Astrocyte (in vitro differentiated cells and primary cell): ENCODE results near the gene EPB41L4B.

Experiments used
- CTCF ChIP-seq: IDR thresholded peaks from 2 replicates; pipeline ENCODE4 v1.5.1; 2011; ENCODE audit warnings: low read depth, mild to moderate bottlenecking, inconsistent platforms, low read length, moderate library complexity; ENCODE audit not compliant: insufficient read depth
- EZH2 ChIP-seq: IDR thresholded peaks from 2 replicates; pipeline ENCODE4 v1.6.1; 2012; ENCODE audit warnings: mild to moderate bottlenecking, low read length, inconsistent platforms; ENCODE audit not compliant: insufficient read depth

GRCh38 chr9:109255394-109255793 is 65.5 kb downstream of the EPB41L4B start:
- TF ChIP-seq CTCF, result no peak
- no peak for TF ChIP-seq EZH2
